Breast epithelium (tissue), 3 donors: ENCODE results near the gene BTD.

Experiments used
- CTCF ChIP-seq, 3 donors: fragments of 450-650 bp; IDR thresholded peaks; one replicate each; pipeline ENCODE4 v1.5.1; 2016 to 2017; ENCODE audit warnings: antibody characterized with exemption in 3 of 3, mild to moderate bottlenecking in 3 of 3, moderate library complexity in 3 of 3
- POLR2A ChIP-seq: fragments of 450-650 bp; IDR thresholded peaks from one replicate; pipeline ENCODE4 v1.6.1; 2016; ENCODE audit warnings: antibody characterized with exemption, mild to moderate bottlenecking, moderate library complexity

GRCh38 chr3:15667484-15667883, 65.9 kb downstream of the BTD start:
- TF ChIP-seq CTCF (IDR thresholded peaks at IDR 0.05) (no peak), POLR2A (no peak)
